Left ventricle myocardium inferior (tissue), 1 donor: ENCODE measurements around the gene VSIG2. TPM values are rescaled to one million over a fixed set of nuclear protein-coding genes. Genes with fewer than 3 reads are reported as not detected.

Source experiments
- DNase-seq: peaks from one replicate; pipeline ENCODE4 v3.0.0-alpha.2; 2020
- H3K27ac ChIP-seq: fragments of 200-600 bp; replicated peaks from 2 replicates; pipeline ENCODE4 v1.8.0; 2021
- H3K27me3 ChIP-seq: fragments of 200-600 bp; 2 replicates; pipeline ENCODE4 v1.8.0; 2021; ENCODE audit warnings: low read depth
- H3K36me3 ChIP-seq: fragments of 200-600 bp; 2 replicates; pipeline ENCODE4 v1.8.0; 2021
- H3K4me1 ChIP-seq: fragments of 200-600 bp; 2 replicates; pipeline ENCODE4 v1.8.0; 2021
- H3K4me3 ChIP-seq: fragments of 200-600 bp; 2 replicates; pipeline ENCODE4 v1.8.0; 2021; ENCODE audit warnings: mild to moderate bottlenecking, moderate library complexity
- H3K9me3 ChIP-seq: fragments of 200-600 bp; replicated peaks from 2 replicates; pipeline ENCODE4 v1.8.0; 2021
- CTCF ChIP-seq: fragments of 200-600 bp; IDR thresholded peaks from 2 replicates; pipeline ENCODE4 v1.8.0; 2021; ENCODE audit warnings: antibody characterized with exemption, mild to moderate bottlenecking, borderline replicate concordance
- intact Hi-C: fragments of 100-400 bp; cut with micrococcal nuclease; formaldehyde crosslinking; loops from one replicate; pipeline ENCODE4 v1.11.0; 2022
- total RNA-seq: library from RNA; stranded (reverse); fragmentation: NEBNext Ultra II Directional; extraction: Animal tissue kit (Norgen Biotek cat#: 25700); gene quantifications from one replicate; pipeline ENCODE4 v1.2.1, GENCODE V29; 2021
- donor health status: DM: no; HTN: yes; CAD: no; lungs with severe emphysema.

VSIG2 gene
- total RNA-seq, 1 donor from 2014 or later: 1.2 TPM

DNA sequence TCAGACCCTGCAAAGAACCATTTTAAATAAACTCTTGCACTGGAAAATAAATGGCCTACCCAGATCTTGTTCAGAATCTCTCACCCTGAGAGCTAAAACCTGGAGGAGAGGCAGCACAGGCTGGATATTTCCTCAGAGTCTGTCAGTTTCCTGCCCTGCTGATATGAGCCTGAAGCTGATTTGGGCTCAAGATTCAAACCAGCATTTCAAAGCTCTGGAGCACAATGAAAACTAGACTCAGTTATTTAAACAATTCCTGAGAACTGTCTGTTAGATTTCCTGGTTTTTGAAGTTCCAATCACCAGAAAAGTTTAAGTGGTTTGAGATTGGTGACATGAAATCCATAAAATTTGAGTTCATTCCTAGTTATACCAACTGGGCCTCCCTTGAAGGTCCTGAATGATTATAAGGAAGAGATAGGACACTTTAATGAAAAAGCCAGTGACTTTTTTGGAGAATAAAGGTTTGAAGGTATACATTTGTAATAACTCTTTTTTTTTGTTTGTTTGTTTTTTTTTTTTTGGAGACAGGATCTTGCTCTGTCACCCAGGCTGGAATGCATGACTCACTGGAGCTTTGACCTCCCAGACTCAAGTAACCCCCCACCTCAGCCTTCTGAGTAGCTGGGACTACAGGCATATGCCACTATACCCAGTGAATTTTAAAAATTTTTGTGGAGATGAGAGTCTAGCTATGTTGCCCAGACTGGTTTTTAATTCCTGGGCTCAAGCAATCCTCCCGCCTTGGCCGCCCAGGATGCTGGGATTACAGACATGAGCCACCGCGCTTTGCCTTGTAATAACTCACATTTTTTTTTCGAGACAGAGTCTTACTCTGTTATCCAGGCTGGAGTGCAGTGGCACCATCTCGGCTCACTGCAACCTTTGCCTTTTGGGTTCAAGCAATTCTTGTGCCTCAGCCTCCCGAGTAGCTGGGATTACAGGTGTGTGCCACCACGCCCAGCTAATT is 18.0 kb upstream of the VSIG2 start:
- no peak for DNase-seq
- TF ChIP-seq CTCF: no peak
- Histone ChIP-seq H3K4me3 (no peak overlapping the region), H3K27me3 (no peaks in the 10 kb centered on the region), H3K27ac (no peak overlapping the region), H3K9me3 (no peaks in the 10 kb centered on the region), H3K36me3 (peaks cover 82% of the 10 kb centered on the region), H3K4me1 (no peaks in the 10 kb centered on the region)
- intact Hi-C loops: loop anchor here (10.0 kb wide), 1 partner anchor 65 kb away; no protein-coding TSS in a partner anchor

GRCh38 chr11:124768914-124769313 is 16.9 kb upstream of the VSIG2 start:
- TF ChIP-seq CTCF: no peak
- no peaks in the 10 kb centered on the region for H3K9me3 ChIP-seq
- DNase-seq: no peak
- intact Hi-C loops: loop anchor here (10.0 kb wide), 1 partner anchor 66 kb away; no protein-coding TSS in a partner anchor
- no peaks in the 10 kb centered on the region for H3K27me3 ChIP-seq
- H3K27ac ChIP-seq: no peak overlapping the region
- H3K36me3 ChIP-seq: peaks cover 75% of the 10 kb centered on the region
- no peaks in the 10 kb centered on the region for H3K4me1 ChIP-seq
- no peak overlapping the region for H3K4me3 ChIP-seq

GRCh38 chr11:124766156-124766555 is 14.1 kb upstream of the VSIG2 start:
- intact Hi-C loops: loop anchor here (10.0 kb wide), 1 partner anchor 69 kb away; no protein-coding TSS in a partner anchor
- TF ChIP-seq CTCF: no peak
- Histone ChIP-seq H3K4me1 (peaks cover 25% of the 10 kb centered on the region), H3K4me3 (no peak overlapping the region), H3K27ac (no peak overlapping the region), H3K27me3 (peaks cover 19% of the 10 kb centered on the region), H3K36me3 (peaks cover 53% of the 10 kb centered on the region), H3K9me3 (no peaks in the 10 kb centered on the region)
- DNase-seq: no peak

- peaks cover 34% of the 10 kb centered on the region for H3K36me3 ChIP-seq
- intact Hi-C loops: loop anchor here (5.0 to 10.0 kb wide), 2 partner anchors 71 to 91 kb away; partner anchors contain the start of genes SIAE and SPA17
- H3K9me3 ChIP-seq: no peaks in the 10 kb centered on the region
- peaks cover 47% of the 10 kb centered on the region for H3K27me3 ChIP-seq
- TF ChIP-seq CTCF: peak; percentile 81
- peak overlapping the region; percentile 98 for H3K27ac ChIP-seq
- H3K4me1 ChIP-seq: peaks cover 52% of the 10 kb centered on the region
- H3K4me3 ChIP-seq: peak overlapping the region; percentile 82
- DNase-seq: peak; percentile 88
Observed at GRCh38 chr11:124763156-124763947, 11.3 kb upstream of the VSIG2 start.

DNA sequence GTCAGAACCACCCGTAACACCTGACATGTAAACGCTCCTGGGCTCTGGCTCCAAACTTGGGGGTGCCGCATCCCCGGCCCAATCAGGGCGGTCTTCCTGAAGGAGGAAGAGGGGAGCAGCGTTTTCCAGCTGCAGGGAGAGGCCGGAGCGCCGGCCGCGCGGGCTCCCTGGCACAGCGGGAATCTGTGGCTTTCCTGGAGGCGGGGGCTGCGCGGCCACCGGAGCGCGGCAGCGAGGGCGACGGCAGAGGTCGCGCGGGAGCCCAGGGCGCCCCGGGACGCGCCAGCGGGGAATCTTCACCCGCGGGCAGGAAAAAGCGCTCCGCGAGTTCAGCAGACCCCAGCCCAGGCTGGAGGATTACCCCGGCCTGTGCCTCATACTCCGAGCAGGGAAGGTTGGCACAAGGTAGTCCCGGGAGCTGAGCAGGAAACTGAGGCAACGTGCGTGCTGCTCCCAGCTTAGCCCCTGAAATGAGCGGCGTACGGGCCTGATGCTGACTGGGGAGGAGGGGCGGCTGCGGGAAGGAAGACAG is 10.6 kb upstream of the VSIG2 start:
- intact Hi-C loops: loop anchor here (5.0 to 10.0 kb wide), 2 partner anchors 72 to 90 kb away; partner anchors contain the start of genes SIAE and SPA17
- Histone ChIP-seq H3K27ac (peak overlapping the region; percentile 98), H3K9me3 (no peaks in the 10 kb centered on the region), H3K36me3 (peaks cover 32% of the 10 kb centered on the region), H3K4me1 (peaks cover 59% of the 10 kb centered on the region), H3K27me3 (peaks cover 54% of the 10 kb centered on the region), H3K4me3 (peak overlapping the region; percentile 82)
- no peak for TF ChIP-seq CTCF
- DNase-seq: no peak
